Ishikawa (cell line): Measurements from ENCODE around the gene HSD17B13.

Experiments
- CREB1 ChIP-seq: IDR thresholded peaks from 2 replicates; pipeline ENCODE4 v1.6.1; 2012; ENCODE audit warnings: low read depth
- EP300 ChIP-seq: IDR thresholded peaks from 2 replicates; pipeline ENCODE4 v1.6.1; 2012; ENCODE audit warnings: borderline replicate concordance
- MAX ChIP-seq: IDR thresholded peaks from 2 replicates; pipeline ENCODE4 v1.6.1; 2012
- RAD21 ChIP-seq: IDR thresholded peaks from 2 replicates; pipeline ENCODE4 v1.6.1; 2012; ENCODE audit warnings: low read depth
- TAF1 ChIP-seq: IDR thresholded peaks from 2 replicates; pipeline ENCODE4 v1.6.1; 2012; ENCODE audit warnings: low read depth, mild to moderate bottlenecking
- TCF12 ChIP-seq: IDR thresholded peaks from 2 replicates; pipeline ENCODE4 v1.6.1; 2012; ENCODE audit warnings: low read depth
- USF1 ChIP-seq: IDR thresholded peaks from 2 replicates; pipeline ENCODE4 v1.6.1; 2012
- YY1 ChIP-seq: IDR thresholded peaks from 2 replicates; pipeline ENCODE4 v1.6.1; 2012; ENCODE audit warnings: low read depth

DNA sequence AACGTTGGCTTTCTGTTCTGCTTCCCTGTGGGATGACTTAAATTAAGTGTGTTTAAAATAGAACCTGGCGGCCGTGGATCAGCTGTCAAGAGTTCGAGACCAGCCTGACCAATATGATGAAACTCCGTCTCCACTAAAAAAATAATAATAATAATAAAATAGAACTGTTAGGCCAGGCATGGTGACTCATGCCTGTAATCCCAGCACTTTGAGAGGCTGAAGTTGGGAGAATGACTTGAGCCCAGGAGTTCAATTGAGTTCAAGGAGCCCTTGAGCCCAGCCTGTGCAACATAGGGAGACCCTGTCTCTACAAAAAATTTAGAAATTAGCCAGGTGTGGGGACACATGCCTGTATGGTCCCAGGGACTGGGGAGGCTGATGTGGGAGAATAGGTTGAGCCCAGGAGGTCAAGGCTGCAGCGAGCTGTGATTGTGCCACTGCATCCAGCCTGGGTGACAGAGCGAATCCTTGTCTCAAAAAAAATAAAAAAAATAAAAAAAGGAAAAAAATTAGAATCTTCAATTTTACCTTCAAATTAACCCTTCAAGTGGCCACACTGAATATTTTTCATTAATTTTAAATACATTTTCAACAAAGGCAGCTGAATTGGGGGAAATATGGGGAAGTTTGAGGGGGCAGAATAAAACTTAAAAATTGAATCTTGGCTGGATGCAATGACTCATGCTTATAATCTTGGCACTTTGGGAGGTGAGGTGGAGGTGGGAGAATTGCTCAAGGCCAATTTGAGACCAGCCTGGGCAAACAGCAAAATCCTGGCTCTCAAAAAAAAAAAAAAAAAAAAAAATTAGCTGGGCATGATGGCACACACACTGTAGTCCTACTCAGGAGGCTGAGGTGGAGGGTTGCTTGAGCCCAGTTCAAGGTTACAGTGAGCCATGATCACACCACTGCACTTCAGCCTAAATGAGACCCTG lies 31.8 kb upstream of the HSD17B13 start:
- TF ChIP-seq TCF12 (no peak), MAX (no peak), YY1 (no peak), RAD21 (no peak), USF1 (no peak), TAF1 (no peak), CREB1 (no peak), EP300 (no peak)
